GM12878 (cell line): ENCODE measurements around the gene RAB3A. TPM values are rescaled to one million over a fixed set of nuclear protein-coding genes. Genes with fewer than 3 reads are reported as not detected.
A peak's percentile ranks its signal among the peaks of the same experiment; 100 is the strongest.

ENCODE experiments used
- ATAC-seq: fragments of 200-7000 bp; cut with Tn5 transposase; 3 replicates; pipeline ENCODE4 v1.9.1; 2020; ENCODE audit warnings: mild to moderate bottlenecking, moderate library complexity
- BruUV-seq: library from RNA; stranded (reverse); fragments of 400-500 nt; replicated peaks from 2 replicates; lab custom pipeline; 2021; lab: Mats Ljungman, UMichigan
- CTCF ChIA-PET: fragments of 300-600 bp; sonication (Branson Sonifier 250); formaldehyde crosslinking; extraction: SDS; loops from one replicate; lab custom pipeline; 2021; ENCODE audit warnings: inconsistent platforms; lab: Yijun Ruan, JAX
- POLR2A ChIA-PET: fragments of 350-600 bp; formaldehyde crosslinking; extraction: SDS; loops from one replicate; lab custom pipeline; 2021; ENCODE audit warnings: inconsistent platforms; lab: Charles Lee
- RAD21 ChIA-PET: fragments of 300-600 bp; sonication (Branson Sonifier 250); formaldehyde crosslinking; loops from one replicate; lab custom pipeline; 2023; ENCODE audit warnings: antibody characterized with exemption; ENCODE audit not compliant: unreplicated experiment; lab: Charles Lee
- SMC1A ChIA-PET: fragments of 300-600 bp; sonication (Branson Sonifier 250); formaldehyde crosslinking; loops from one replicate; lab custom pipeline; 2023; ENCODE audit not compliant: unreplicated experiment, uncharacterized antibody; lab: Charles Lee
- DNase-seq: peaks from one replicate; pipeline ENCODE4 v3.0.0-alpha.2; 2011; ENCODE audit warnings: low read depth, low spot score
- FAIRE-seq: peaks from 3 replicates; lab custom pipeline; 2011; peaks lifted over from hg19 to GRCh38; lab: Jason Lieb, UNC
- H2AFZ ChIP-seq: 2 replicates; pipeline ENCODE4 v1.6.0; 2011; ENCODE audit warnings: low read depth, low read length, control low read depth; ENCODE audit not compliant: control insufficient read depth
- H3K27ac ChIP-seq: 2 replicates; pipeline ENCODE4 v1.5.1; 2011; ENCODE audit warnings: control low read depth; ENCODE audit not compliant: control insufficient read depth, insufficient read depth
- H3K27me3 ChIP-seq, 2 experiments: replicated peaks in 1 of 2; 2 replicates each; pipeline versions ENCODE4 v1.6.0 to v1.6.1; 2011; ENCODE audit warnings: low read length in 1 of 2; ENCODE audit not compliant: control insufficient read depth in 2 of 2, insufficient read depth in 2 of 2
- H3K36me3 ChIP-seq, 2 experiments: 2 replicates each; pipeline ENCODE4 v1.5.1; 2011; ENCODE audit warnings: low read length in 1 of 2; ENCODE audit not compliant: control insufficient read depth in 2 of 2, insufficient read depth in 2 of 2
- H3K4me1 ChIP-seq: 2 replicates; pipeline ENCODE4 v1.6.1; 2011; ENCODE audit warnings: mild to moderate bottlenecking, low read length, moderate library complexity, mixed read lengths; ENCODE audit not compliant: control insufficient read depth, insufficient read depth
- H3K4me2 ChIP-seq: 2 replicates; pipeline ENCODE4 v1.6.0; 2011; ENCODE audit warnings: control low read depth; ENCODE audit not compliant: control insufficient read depth, insufficient read depth
- H3K4me3 ChIP-seq: fragments of 200-600 bp; sonication (generic); 2 replicates; pipeline ENCODE4 v1.5.1; 2016
- H3K79me2 ChIP-seq: 2 replicates; pipeline ENCODE4 v1.6.0; 2011; ENCODE audit warnings: low read length; ENCODE audit not compliant: control insufficient read depth, insufficient read depth
- H3K9ac ChIP-seq: 2 replicates; pipeline ENCODE4 v1.8.0; 2011; ENCODE audit warnings: low read length, control low read depth, mixed read lengths; ENCODE audit not compliant: control insufficient read depth, insufficient read depth
- H3K9me3 ChIP-seq: replicated peaks from 3 replicates; pipeline ENCODE4 v1.5.1; 2011; ENCODE audit warnings: mild to moderate bottlenecking, low read length; ENCODE audit not compliant: control insufficient read depth, insufficient read depth
- H4K20me1 ChIP-seq: 2 replicates; pipeline ENCODE4 v1.6.0; 2011; ENCODE audit not compliant: control insufficient read depth, insufficient read depth
- BHLHE40 ChIP-seq, 2 experiments: fragments of 450-650 bp in 1 of 2; IDR thresholded peaks; 2 replicates each; pipeline ENCODE4 v1.6.1; 2011 to 2017; ENCODE audit warnings: low read depth in 2 of 2, borderline replicate concordance in 1 of 2, improper control_type of control experiment in 1 of 2, low read length in 1 of 2, mild to moderate bottlenecking in 1 of 2
- CHD2 ChIP-seq: IDR thresholded peaks from 2 replicates; pipeline ENCODE4 v1.6.1; 2011; ENCODE audit warnings: low read depth, low read length, improper control_type of control experiment, borderline replicate concordance
- IRF4 ChIP-seq: IDR thresholded peaks from 2 replicates; pipeline ENCODE4 v1.6.1; 2011; ENCODE audit warnings: low read depth, low read length
- MEF2B ChIP-seq: fragments of 450-650 bp; IDR thresholded peaks from 2 replicates; pipeline ENCODE4 v1.6.1; 2018; ENCODE audit warnings: mild to moderate bottlenecking, moderate library complexity; ENCODE audit not compliant: partially characterized antibody, poor library complexity, severe bottlenecking
- MTA2 ChIP-seq: fragments of 450-650 bp; IDR thresholded peaks from 2 replicates; pipeline ENCODE4 v1.6.1; 2016; ENCODE audit warnings: low read depth, mild to moderate bottlenecking, moderate library complexity
- NRF1 ChIP-seq: conservative IDR thresholded peaks from 2 replicates; pipeline ENCODE4 v1.6.1; 2011; ENCODE audit warnings: mild to moderate bottlenecking, low read depth, low read length, improper control_type of control experiment
- POLR2A ChIP-seq: IDR thresholded peaks from 2 replicates; pipeline ENCODE4 v1.6.1; 2011; ENCODE audit warnings: low read depth, mild to moderate bottlenecking, low read length
- RAD21 ChIP-seq: IDR thresholded peaks from 2 replicates; pipeline ENCODE4 v1.6.1; 2011; ENCODE audit warnings: mild to moderate bottlenecking, low read depth, low read length, moderate library complexity; ENCODE audit not compliant: insufficient read depth
- SMAD1 ChIP-seq: fragments of 450-650 bp; IDR thresholded peaks from 2 replicates; pipeline ENCODE4 v1.6.1; 2018; ENCODE audit warnings: mild to moderate bottlenecking, low read depth; ENCODE audit not compliant: partially characterized antibody
- SMARCA5 ChIP-seq: fragments of 450-650 bp; IDR thresholded peaks from 2 replicates; pipeline ENCODE4 v1.6.1; 2017; ENCODE audit warnings: mild to moderate bottlenecking
- SMC3 ChIP-seq: IDR thresholded peaks from 2 replicates; pipeline ENCODE4 v1.6.1; 2011; ENCODE audit warnings: low read length, improper control_type of control experiment, borderline replicate concordance
- STAT1 ChIP-seq: fragments of 450-650 bp; conservative IDR thresholded peaks from 2 replicates; pipeline ENCODE4 v1.6.1; 2014; ENCODE audit warnings: antibody characterized with exemption, mild to moderate bottlenecking
- WRNIP1 ChIP-seq: IDR thresholded peaks from 2 replicates; pipeline ENCODE4 v1.6.1; 2011; ENCODE audit warnings: low read depth, low read length, improper control_type of control experiment, borderline replicate concordance
- ZNF207 ChIP-seq: fragments of 450-650 bp; IDR thresholded peaks from 2 replicates; pipeline ENCODE4 v1.6.1; 2014; ENCODE audit warnings: antibody characterized with exemption, mild to moderate bottlenecking, borderline replicate concordance
- WGBS: methylation state at CpG from one replicate; pipeline ENCODE4 v1.1.6; 2016; ENCODE audit warnings: low lambda C conversion rate; ENCODE audit not compliant: insufficient replicate concordance, insufficient coverage; ENCODE audit errors: missing lambda C conversion rate; 5-methylcytosine and 5-hydroxymethylcytosine counted together
- in situ Hi-C: fragments of 300-500 bp; cut with MboI; formaldehyde crosslinking; loops from 9 replicates; pipeline ENCODE4 v1.14.3; 2018; ENCODE audit warnings: mixed read lengths
- intact Hi-C: fragments of 100-400 bp; cut with micrococcal nuclease; formaldehyde crosslinking; loops from one replicate; pipeline ENCODE4 v1.14.2; 2022; ENCODE audit not compliant: unreplicated experiment
- polyA plus RNA-seq, 11 experiments: library from polyadenylated mRNA; depleted of rRNA in 4 of 11; unstranded in 6 of 11; stranded (reverse) in 5 of 11; fragments of >200 nt; fragmentation: Nextera tagmentation in 4 of 11; fragmentation: Illumina TruSeq in 1 of 11; extraction: Ambion mirVana in 4 of 11; extraction: Trizol in 1 of 11; gene quantifications; 1 replicate in 1 of 11; 2 replicates in 10 of 11; pipeline versions ENCODE4 v1.2.1 to v1.2.3, GENCODE V29; 2011 to 2016; ENCODE audit warnings: inconsistent platforms in 2 of 11, missing spikeins in 2 of 11, low read depth in 1 of 11
- total RNA-seq, 4 experiments: library from RNA; depleted of rRNA in 3 of 4; stranded (reverse); fragments of >200 nt in 3 of 4; fragmentation: Illumina TruSeq in 1 of 4; extraction: Trizol in 1 of 4; gene quantifications; 2 replicates each; pipeline versions ENCODE4 v1.2.1 to v1.2.3, GENCODE V29; 2013 to 2021
- TF ChIP-seq, protein P1 (sequence below): fragments of 450-650 bp; IDR thresholded peaks from 2 replicates; pipeline ENCODE4 v1.6.1; 2017; ENCODE audit warnings: mild to moderate bottlenecking, low read depth, inconsistent platforms; ENCODE audit not compliant: poor library complexity, severe bottlenecking
- TF ChIP-seq, protein P2 (sequence below), 3 experiments: IDR thresholded peaks in 2 of 3; conservative IDR thresholded peaks in 1 of 3; 2 replicates each; pipeline ENCODE4 v1.5.1; 2011; ENCODE audit warnings: low read depth in 3 of 3, low read length in 3 of 3, mild to moderate bottlenecking in 3 of 3, control low read depth in 2 of 3, moderate library complexity in 2 of 3, inconsistent platforms in 1 of 3, mixed read lengths in 1 of 3; ENCODE audit not compliant: control insufficient read depth in 2 of 3, insufficient read depth in 1 of 3; ENCODE audit errors: extremely low read depth in 1 of 3

The RAB3A gene
- total and polyA plus RNA-seq, 10 of the 15 experiments (the other 5 are each of a cell fraction or from before 2014, with no cell fraction given): 0.07 to 3.5 (median 1.2) TPM; not detected in 1

DNA sequence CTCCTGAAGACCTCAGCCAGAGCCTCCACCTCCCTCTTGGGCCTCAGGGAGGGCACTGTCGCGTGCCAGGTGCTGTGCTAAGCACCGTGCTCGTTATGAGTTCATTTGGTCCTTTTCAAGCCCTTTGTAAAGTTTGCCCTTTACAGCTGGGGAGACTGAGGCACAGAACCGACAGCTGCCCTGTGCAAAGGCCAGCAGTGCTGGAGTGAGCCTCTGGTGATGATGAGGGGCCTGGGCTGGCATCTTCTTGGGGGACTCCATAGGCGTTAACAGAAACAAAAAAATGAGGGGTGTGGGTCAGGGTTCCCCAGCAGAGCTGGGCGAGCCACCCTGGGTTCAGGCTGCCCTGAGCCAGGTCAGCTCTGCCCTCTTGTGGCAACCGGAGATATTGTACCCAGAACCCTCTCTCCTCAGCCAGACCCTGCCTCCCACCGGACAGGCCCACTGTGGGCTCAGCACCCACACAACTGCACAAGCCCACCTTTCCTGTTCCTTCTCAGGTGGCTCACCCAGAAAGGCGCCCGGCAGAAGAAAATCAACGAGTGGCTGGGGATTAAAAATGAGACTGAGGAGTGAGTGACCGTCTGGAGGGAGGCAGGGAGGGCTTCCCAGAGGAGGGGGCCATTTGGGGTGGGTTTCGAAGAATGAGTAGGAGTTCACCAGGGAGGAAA lies 35.7 kb downstream of the RAB3A start:
- in situ Hi-C loops (no loop called here), intact Hi-C loops (loop anchor here (1.0 to 2.0 kb wide), 3 partner anchors 55 to 161 kb away; no protein-coding TSS in a partner anchor)
- H3K9ac ChIP-seq: no peak overlapping the region; the same call in 1 of the 2 replicates
- no TSS peak for BruUV-seq
- no peaks in the 10 kb centered on the region for H4K20me1 ChIP-seq
- no peak for DNase-seq
- H3K27ac ChIP-seq: 0 out of 2 replicates have a peak overlapping the region, but pooled peaks have one; percentile 4
- SMC1A ChIA-PET: interaction anchor here (0.9 to 1.8 kb wide), 16 partner anchors 14 to 109 kb away, joined by 3 to 10 read pairs (median 3); no protein-coding TSS in a partner anchor
- CTCF ChIA-PET: interaction anchor here (0.6 to 3.2 kb wide), 29 partner anchors 8 to 247 kb away, joined by 3 to 21 read pairs (median 4); partner anchors contain the start of genes ARRDC2 and PIK3R2
- H2AFZ ChIP-seq: no peak overlapping the region
- FAIRE-seq: no peak
- peaks cover 3 to 4% of the 10 kb centered on the region in 2 experiments; a peak in 3 of 4 replicates for H3K36me3 ChIP-seq
- POLR2A ChIA-PET: interaction anchor here (0.5 to 1.7 kb wide), 6 partner anchors 8 to 80 kb away, joined by 3 to 9 read pairs (median 4); no protein-coding TSS in a partner anchor
- H3K27me3 ChIP-seq: no peaks in the 10 kb centered on the region
- H3K4me2 ChIP-seq: no peak overlapping the region
- no peaks in the 10 kb centered on the region for H3K9me3 ChIP-seq
- H3K79me2 ChIP-seq: no peaks in the 10 kb centered on the region; the same call in none of the 2 replicates
- 19% methylated on average over 14 of the region's 14 CpGs for WGBS
- H3K4me3 ChIP-seq: no peak overlapping the region
- H3K4me1 ChIP-seq: peaks cover 44% of the 10 kb centered on the region
- RAD21 ChIA-PET: interaction anchor here (0.7 to 2.3 kb wide), 19 partner anchors 13 to 213 kb away, joined by 3 to 14 read pairs (median 4); partner anchors contain the start of genes ARRDC2, MAST3, MPV17L2 and PIK3R2
- ATAC-seq: peak; percentile 65
- TF ChIP-seq NRF1 (no peak), WRNIP1 (peak; percentile 72; the same call in 1 of the 2 replicates), SMC3 (peak; percentile 83), MTA2 (peak; percentile 11; the same call in 1 of the 2 replicates), POLR2A (no peak), IRF4 (0 out of 2 replicates have a peak, but pooled peaks have one; percentile 27), BHLHE40 (IDR thresholded peaks at IDR 0.05; ENCODE audit: borderline replicate concordance in 1 of 2, low read depth in 2 of 2, low read length in 1 of 2) (0 out of 4 replicates have a peak, but pooled peaks of 1 of the 2 experiments have one; percentile 37), SMAD1 (no peak), RAD21 (peak; percentile 77), STAT1 (0 out of 2 replicates have a peak, but pooled peaks have one; percentile 39), MEF2B (peak; percentile 48), CHD2 (0 out of 2 replicates have a peak, but pooled peaks have one; percentile 24), ZNF207 (peak; percentile 49; the same call in 1 of the 2 replicates), SMARCA5 (peak; percentile 74)
- TF ChIP-seq, protein P1, sequence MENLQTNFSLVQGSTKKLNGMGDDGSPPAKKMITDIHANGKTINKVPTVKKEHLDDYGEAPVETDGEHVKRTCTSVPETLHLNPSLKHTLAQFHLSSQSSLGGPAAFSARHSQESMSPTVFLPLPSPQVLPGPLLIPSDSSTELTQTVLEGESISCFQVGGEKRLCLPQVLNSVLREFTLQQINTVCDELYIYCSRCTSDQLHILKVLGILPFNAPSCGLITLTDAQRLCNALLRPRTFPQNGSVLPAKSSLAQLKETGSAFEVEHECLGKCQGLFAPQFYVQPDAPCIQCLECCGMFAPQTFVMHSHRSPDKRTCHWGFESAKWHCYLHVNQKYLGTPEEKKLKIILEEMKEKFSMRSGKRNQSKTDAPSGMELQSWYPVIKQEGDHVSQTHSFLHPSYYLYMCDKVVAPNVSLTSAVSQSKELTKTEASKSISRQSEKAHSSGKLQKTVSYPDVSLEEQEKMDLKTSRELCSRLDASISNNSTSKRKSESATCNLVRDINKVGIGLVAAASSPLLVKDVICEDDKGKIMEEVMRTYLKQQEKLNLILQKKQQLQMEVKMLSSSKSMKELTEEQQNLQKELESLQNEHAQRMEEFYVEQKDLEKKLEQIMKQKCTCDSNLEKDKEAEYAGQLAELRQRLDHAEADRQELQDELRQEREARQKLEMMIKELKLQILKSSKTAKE: peak; percentile 23
- TF ChIP-seq, protein P2, sequence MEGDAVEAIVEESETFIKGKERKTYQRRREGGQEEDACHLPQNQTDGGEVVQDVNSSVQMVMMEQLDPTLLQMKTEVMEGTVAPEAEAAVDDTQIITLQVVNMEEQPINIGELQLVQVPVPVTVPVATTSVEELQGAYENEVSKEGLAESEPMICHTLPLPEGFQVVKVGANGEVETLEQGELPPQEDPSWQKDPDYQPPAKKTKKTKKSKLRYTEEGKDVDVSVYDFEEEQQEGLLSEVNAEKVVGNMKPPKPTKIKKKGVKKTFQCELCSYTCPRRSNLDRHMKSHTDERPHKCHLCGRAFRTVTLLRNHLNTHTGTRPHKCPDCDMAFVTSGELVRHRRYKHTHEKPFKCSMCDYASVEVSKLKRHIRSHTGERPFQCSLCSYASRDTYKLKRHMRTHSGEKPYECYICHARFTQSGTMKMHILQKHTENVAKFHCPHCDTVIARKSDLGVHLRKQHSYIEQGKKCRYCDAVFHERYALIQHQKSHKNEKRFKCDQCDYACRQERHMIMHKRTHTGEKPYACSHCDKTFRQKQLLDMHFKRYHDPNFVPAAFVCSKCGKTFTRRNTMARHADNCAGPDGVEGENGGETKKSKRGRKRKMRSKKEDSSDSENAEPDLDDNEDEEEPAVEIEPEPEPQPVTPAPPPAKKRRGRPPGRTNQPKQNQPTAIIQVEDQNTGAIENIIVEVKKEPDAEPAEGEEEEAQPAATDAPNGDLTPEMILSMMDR (IDR thresholded peaks at IDR 0.05 in 2 of 3, conservative IDR thresholded peaks at IDR 0.05 in 1 of 3; ENCODE audit: control insufficient read depth in 2 of 3, extremely low read depth in 1 of 3, insufficient read depth in 1 of 3, low read depth in 3 of 3, low read length in 3 of 3): peak; percentile 87 to 90 (median 87)
